GM21381 (cell line): ENCODE measurements around the gene TEX19.
"Not testable (repeated sequence)": the region's sequence is repeated elsewhere in the genome, so short reads cannot be mapped to it uniquely, and the experiment has no call there.

ENCODE experiments used
- ATAC-seq: cut with Tn5 transposase; IDR thresholded peaks from one replicate; pipeline ENCODE4 v1.9.1; 2021; ENCODE audit warnings: mild to moderate bottlenecking, moderate library complexity; ENCODE audit not compliant: unreplicated experiment

The TEX19 gene

DNA sequence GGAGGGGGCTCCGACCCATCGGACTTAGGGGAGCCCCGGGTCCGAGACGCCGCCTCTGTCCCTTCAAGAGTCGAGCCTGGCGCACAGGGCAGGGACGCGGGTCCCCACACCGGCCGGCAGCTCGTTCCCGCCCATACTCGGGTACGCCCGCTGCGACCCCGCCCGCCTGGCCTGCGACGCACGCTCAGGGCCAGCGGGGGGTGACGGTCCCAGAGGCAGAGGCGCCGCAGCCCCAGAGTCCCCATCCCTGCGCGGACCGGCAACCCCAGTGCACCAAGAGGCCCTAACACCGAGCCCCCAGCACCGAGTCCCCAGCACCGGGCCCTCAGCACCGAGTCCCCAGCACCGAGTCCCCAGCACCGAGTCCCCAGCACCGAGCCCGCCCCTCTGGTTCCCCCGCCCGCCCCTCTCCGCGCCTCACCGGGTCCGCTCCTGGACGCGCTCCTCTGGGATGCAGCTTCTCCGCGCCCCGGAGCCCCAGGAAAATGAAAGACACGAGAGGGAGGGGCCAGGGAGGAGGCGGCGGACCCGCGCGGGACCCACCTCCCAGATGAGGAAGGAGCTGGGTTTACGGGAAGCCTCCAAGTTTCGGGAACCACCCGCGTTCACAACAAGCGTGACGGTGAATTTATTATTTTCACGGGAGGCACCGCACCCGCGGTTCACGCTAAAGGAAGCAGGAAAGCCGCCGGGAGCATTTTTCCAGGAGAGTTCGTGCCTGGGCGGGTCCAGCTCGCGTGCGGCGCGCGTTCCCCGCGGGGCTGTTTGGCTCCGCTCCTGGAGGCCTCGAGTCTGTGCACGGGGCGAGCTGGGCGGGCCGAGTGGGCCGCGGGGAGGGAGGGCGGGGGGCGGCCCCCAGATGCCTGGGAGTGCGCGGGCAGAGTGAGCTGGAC lies 25.5 kb upstream of the TEX19 start, which contains the start of gene SECTM1:
Gene SECTM1 (minus strand): TSS at position 488 of the 893 bp plus-strand sequence. CDS start 6,526 bp downstream, outside the sequence.
- no peak for ATAC-seq

DNA sequence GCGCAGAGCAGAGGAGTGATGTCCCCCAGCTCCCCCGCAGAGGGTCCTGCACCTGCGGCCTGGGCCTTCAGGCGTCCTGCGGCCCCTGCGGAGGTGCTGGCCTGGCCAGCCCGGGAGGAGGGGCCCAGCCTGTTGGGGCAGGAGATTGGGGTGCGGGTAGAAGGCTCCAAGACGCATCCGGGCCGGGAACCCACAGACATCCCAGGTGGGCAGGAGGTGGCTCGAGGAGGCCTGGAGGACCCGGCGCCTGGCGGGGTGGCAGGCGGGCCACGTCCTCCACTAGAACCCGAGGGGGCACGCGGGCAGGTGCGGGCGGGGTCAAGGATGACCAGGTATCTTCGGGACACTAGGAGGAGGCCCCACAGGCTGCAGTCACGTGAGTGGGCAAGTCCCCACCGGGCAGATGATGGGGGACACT lies 24.8 kb upstream of the TEX19 start:
- ATAC-seq = no peak

DNA sequence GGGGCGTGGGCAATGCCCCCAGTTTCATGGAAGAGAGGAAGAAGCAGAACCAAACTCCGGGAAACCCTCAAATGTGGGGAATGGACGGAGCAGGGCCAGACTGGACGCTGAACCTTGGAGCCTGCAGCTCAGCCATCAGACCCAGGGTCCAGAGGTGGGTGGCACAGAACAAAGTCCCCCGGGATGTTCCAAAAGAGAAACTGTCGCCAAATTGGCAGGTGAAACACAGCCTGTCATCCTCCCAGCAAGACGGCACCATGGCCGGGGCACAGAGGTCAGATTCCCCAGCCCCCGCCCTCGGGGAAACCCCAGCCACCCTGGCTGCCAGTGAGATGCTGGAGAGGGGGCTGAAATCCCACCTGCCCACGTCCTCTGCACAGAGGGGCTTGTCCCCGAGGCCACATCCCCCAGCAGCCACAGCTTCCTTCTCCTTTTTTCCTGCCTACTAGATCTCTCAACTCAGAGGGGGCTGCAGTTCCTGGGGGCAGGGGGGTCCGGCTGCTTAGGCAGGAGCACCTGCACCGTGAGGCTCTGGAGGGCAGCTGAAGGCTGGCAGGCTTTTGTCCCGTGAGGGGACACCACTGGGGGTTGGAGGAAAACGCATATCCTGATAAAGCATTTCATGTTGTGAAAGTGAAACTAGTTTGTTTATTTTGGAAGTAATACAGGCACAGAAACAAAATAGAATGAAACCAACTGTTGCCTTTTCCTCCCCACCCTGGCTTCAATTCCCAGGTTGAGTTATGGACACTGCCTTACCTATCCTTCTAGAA lies 24.2 kb upstream of the TEX19 start:
- ATAC-seq = no peak

DNA sequence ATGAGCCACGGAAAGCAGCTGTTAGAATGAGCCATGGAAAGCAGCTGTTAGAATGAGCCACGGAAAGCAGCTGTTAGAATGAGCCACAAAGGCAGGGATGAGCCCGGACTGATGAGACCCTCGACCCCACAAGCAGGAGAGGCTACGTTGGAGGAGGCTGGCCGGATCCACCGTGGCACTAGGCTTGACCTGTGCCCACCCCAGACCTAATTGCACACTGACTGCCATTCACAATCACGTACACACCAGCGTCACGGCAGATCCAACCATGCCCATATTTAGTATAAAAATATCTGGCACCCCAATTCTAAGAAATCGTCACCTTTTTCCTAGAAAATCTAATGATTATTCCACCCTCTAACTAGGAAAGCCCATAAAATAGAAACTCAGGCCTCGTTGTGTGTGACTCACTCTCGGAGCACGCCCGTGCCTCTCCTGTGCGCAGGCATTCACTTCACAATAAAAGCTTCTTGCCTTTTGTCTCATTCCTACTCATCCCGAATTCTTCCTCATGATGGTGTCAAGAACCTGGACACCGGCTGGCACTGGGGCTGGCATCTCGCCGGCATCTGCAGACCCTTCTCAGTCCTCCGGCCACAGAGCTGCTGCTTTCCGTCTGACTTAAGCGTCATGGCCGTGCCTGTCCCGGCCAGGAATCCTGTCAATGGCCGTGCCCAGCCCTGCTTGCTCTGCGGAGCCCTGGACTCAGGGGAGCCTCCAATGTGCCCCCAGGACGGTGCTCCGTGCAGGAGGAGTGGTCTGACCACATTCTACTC lies 20.0 kb upstream of the TEX19 start:
- ATAC-seq = no peak

DNA sequence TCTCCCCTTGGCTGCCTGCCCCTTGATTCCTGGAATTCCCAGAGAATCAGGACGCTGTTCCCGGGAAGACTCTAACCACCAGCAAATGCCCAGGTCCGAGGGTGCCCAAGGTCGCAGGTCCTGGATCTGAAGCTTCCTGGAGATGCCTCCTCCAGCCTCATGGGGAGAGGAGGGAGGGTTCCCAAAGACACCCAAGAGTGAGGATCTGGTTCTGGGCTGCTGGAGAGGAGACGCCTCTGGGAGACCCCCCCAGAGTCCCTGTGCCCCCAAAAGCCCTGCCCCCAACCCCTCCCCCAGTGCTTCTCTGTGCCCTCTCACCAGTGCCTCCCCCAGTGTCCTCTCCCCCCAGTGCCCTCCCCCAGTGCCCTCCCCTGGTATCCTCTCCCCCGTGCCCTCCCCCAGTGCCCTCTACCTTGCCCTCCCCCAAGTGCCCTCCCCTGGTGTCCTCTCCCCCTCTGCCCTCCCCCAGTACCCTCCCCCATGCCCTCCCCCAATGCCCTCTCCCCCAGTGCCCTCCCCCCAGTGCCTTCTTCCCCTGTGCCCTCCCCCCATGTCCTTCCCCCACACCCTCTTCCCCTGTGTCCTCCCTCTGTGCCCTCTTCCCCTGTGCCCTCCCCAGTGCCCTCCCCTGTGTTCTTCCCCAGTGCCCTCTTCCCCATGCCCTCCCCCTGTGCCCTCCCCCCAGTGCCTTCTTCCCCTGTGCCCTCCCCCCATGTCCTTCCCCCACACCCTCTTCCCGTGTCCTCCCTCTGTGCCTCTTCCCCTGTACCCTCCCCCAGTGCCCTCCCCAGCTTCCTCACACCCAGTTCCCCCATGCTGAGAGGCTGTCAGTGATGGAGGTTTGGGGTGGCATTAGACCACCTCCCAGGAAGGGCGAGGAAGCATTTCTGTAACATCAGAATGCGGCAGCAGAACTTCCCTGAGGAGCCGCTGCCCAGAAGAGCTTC lies 19.1 kb upstream of the TEX19 start:
- ATAC-seq = no peak

DNA sequence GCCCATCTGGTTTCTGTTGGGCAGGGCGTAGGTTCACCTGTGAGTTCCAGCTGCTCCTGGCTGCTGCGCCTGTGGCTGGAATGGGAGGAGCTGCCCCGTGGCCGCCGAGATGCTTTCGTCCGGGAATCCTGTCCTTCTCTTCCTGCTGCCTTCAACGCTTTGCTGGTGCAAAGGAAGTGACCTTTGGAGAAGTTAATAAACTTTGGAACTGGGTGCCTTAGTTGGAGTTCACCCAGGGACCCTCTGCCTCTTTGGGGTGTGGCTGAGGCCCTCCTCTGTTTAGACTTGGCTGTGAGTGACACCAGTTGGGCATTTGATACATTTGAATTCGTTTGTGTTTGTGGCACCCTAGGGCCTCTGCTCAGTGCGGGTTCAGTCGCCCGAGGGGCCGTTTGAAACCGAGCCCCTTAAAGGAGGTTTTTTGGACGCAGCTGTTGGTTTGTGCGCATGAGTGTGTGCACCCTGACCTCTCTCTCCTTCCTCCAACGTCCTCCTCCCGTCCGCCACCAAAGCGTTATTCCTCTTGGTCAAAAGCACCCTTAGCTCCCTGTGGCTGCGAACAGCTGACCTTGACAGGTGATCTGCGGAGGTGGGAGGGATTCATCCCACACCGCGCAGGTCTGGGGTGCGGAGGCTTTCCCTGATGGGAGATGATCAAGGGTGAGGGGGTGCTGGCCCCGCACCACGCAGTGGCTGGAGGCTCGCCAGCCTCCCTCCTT lies 16.5 kb upstream of the TEX19 start:
- ATAC-seq = no peak

DNA sequence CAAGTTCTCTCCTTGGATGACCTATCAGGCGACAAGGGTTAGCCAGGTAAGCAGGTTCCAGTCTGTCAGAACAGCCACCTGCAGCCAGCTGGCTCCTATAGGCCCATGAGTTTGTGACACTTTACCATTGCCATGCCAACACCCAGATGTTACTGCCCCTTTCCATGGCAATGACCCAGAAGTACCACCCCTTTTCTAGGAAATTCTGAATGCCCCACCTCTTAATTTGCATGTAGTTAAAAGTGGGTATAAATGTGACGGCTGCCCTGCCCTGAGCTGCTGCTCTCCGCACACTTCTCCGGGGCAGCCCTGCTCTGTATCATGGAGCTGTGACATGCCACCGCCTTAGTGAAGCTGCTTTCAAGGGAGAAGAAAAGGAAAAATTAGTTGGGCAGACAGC lies 15.5 kb upstream of the TEX19 start:
- no peak for ATAC-seq

DNA sequence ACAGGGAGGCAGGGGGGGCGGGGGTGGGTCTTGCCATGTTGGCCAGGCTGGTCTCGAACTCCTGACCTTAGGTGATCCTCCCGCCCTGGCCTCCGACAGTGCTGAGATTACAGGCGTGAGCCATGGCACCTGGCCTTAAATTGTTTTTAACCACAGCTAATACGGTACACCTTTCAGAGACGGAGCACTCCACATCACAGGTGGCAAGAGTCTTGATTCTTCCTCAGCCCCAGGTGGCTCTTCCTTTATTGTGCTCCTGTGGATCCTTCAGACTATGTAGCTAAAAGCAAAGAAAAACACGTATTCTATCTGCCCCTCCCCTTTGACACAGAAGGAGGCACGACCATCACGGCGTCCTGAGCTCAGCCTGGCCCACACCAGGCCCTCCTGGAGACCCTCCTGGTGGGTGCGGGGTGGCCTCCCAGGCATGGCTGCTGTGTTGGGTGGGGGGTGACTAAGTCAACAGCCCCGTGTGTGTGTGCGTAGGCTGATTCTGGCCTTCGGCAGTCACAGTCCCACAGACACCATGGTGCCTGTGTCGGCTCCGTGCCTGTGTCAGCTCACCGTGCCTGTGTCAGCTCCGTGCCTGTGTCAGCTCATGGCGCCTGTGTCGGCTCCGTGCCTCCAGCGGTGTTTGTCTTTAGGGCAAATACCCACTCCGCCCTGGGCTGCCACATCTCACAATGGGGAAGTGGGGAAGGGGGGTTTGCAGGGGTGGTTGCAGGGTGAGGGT lies 14.7 kb upstream of the TEX19 start:
- no peak for ATAC-seq

DNA sequence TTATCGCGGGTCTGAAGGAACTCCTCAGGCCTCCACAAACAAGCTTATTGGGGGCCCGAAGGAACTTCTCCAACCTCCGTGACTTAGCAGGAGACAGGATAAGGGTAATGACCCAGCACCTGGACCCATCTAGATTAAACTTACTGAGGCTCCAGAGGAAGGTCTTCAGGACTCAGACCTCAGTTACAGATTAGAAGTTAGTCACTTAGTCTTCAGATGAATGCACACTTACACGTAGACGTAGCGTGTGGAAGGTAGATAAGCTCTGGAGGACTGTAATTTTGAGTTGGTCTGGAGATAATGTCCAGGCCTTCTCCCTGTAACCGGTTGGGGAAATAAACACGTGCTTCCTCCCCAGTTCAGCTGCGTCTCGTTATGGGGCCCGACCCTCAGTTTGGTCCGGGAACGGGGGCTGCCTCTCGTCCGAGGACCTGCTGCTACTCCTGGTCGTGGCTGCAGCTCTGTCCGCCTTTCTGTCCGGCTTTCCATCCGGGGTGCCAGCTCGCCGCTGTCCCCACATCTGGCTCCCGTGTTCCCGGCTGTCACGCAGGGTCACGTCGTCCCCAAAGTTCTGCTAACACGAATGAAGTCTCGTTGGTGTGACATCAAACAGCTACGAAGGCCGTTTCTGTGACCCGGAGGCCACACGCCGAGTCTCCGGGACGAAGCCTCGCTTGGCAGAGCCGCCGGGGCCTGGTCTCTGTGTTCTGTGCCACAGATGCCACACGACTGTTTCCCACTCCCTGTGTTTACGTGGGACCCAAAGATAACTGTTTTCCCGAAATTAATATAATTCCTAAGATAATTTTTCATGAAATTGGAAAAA lies 13.7 kb upstream of the TEX19 start:
- ATAC-seq = no peak

DNA sequence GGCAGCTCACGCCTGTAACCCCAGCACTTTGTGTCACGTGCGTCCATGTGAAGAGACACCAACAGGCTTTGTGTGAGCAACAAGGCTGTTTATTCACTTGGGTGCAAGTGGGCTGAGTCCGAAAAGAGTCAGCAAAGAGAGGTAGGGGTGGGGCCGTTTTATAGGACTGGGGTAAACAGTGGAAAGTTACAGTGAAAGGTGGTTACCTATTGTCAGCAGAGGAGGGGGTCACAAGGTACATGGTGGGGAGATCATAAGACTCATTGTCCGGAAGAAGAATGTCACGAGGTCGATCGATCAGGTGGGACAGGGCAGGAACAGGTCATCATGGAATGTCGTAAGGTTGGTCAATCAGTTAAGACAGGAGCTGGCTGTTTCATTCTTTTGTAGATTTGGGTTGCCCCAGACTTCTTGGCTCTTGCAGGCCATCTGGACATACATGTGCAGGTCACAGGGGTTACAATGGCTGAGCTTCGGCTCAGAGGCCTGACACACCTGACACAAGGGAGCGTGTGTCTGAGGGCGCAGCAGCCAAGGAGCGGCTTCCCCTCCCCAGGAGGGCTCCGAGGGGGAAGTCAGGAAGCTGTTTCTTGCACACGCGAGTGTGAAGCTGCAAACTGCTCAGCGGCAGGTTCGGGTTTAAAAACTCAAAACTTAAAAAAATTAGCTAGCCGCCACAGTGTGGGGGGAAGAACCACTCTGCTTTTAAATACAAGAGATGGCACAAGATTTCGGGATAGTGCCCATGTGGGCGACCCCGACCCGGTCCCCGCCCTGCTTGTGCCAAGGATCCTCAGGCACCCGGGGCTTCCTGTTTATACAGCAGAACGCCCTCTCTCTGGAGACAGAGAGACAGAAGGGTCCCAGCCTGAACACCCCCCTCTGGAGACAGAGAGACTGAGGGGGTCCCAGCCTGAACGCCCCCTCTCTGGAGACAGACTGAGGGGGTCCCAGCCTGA lies 12.4 kb upstream of the TEX19 start:
- ATAC-seq = no peak

DNA sequence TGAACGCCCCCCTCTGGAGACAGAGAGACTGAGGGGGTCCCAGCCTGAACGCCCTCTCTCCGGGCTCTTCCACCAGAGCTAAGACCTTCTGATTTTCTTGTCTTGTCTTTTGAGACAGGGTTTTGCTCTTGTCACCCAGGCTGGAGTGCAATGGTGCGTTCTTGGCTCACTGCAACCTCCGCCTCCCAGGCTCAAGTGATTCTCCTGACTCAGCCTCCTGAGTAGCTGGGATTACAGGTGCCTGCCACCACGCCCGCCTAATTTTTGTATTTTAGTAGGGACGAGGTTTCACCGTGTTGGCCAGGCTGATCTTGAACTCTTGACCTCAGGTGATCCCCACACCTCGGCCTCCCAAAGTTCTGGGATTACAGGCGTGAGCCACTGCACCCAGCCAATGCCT lies 11.1 kb upstream of the TEX19 start:
- not testable (repeated sequence) for ATAC-seq

DNA sequence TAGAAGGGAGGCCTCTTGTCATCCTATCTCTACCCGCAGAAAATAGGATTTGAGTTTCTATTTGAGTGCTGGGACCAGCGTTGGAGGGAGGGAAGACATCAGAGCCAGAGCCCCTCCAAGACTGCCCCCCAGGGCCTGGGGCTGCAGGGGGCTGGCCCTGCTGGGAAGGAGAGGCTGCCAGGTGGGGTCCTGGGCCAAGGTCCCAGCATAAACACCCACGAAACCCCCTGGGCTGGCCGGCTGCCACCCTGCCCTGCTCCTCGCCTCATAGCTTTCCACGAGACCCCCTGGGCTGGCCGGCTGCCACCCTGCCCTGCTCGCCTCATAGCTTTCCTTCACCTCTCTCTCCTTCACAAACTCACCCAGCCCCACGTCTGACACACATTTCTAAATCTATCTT lies 10.6 kb upstream of the TEX19 start:
- ATAC-seq = no peak

DNA sequence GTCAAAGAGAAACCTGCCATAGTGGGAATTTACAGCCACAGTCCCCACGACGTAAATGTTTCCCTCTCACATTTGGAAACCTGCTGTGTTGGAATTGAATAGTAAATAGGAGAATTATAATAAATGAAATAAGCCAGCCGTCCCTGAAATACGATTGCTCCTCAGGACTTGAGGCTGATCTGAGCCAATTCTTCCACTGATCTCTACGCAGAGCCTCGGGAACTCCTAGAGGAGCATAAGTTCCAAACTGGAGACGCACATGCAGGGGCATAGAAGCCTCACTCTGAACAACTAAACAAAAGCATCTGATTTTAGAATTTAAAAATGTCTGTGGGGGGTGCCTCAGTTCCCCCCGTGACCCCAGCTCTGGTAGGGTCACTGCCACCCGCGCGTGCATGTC lies 10.2 kb upstream of the TEX19 start:
- no peak for ATAC-seq

DNA sequence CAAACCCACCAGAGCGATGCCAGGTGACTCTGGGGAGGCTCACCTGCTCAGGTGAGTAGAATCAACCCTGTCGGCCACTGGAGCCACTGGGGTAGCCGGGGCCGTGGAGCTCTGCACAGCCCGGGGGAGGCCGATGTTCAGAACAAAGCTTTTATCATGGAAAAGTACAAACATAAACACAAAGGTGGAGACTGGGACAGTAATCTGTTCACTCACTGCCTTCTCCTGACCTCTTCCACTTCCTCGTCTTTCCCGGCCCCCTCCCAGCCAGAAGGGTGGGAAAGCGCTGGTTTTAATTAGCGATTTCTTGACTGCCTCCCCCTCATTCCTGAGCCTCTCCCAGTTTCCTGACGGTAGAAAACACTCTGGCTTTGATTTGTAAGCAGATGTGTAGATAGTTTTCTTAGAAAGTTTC lies 9.8 kb upstream of the TEX19 start:
- ATAC-seq = no peak

DNA sequence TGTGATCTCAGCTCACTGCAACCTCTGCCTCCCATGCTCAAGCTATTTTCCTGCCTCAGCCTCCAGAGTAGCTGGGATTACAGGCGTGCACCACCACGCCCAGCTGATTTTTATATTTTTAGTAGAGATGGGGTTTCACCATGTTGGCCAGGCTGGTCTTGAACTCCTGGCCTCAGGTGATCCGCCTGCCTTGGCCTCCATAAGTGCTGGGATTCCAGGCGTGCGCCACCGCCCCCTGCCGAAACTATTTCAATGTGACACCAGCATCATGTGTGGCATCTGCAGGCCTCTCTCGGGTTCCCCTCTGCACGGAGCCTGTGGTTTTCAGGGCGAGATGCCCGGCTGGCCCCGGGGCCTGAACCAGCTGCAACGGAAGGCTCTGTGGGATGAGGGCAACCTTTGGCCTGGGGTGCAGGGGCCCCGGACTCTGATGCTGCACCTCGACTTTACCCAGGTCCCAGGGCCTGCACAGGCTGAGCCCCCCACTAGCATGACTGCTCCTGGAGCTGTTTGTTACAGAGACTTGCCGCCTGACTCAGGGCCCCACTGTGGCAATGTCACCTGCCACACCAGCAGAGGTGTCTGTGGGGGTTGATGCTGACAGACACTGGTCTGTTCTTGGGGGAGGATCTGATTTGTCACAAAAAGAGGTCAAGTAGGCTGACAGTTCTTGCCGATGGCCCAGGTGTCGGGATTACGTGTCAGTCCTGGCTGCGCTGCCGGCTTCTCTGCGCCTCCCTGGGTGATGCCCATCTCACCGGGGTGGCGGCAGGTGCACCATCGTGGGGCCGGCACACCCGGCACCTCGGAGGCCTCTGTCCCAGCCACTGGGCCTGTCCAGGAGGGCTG lies 8.6 kb upstream of the TEX19 start:
- ATAC-seq = no peak

DNA sequence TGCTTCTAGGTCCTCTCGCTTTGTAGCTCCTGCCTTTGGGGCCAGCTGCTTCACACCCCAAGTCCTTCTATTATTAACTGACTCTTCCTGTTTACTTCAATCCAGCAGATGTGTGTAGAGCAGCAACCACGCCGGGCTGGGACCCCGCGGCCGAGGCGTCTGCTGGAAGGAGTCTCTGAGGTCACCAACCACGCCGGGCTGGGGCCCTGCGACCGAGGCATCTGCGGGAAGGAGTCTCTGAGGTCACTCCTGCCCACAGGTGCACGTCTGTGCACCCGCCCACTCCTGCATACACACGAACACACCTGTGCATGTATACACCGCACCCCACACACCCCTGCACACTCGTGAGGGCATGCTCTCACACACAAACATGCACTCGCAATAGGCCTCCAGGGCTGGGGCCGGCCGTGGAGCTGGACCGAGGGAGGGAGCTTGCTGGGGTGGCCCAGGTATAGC lies 7.8 kb upstream of the TEX19 start:
- peak; percentile 54 for ATAC-seq
